COLO668 (cell line): ENCODE measurements around the gene EFHD2.
"Not testable (repeated sequence)": the region's sequence is repeated elsewhere in the genome, so short reads cannot be mapped to it uniquely, and the experiment has no call there.

Source experiments
- DNase-seq: peaks from one replicate; lab custom pipeline; 2025; ENCODE audit not compliant: unreplicated experiment; lab: John Stamatoyannopoulos, UW

Gene EFHD2

DNA sequence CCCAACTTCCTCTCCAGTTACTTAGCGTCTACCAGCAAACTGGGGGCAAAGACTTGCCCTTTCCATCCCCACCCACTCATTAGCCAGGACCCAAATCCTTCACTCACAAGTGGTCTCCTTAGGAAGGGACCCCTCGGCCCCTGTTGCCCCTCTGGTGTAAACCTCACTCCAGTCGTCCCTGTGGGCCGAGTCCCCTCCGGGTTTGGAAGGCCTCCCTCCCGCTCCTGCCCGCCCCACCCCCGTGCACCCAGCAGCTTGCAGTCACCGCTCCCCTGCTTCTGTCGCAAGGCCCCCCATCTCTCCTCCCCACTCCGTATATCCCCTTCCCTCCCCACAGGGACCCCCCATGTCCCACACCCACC is 1.2 kb downstream of the EFHD2 start:
- DNase-seq, result peak; percentile 41

- DNase-seq, result peak; percentile 64
These were observed 2.0 kb downstream of the EFHD2 start for GRCh38 chr1:15411593-15412137.

DNA sequence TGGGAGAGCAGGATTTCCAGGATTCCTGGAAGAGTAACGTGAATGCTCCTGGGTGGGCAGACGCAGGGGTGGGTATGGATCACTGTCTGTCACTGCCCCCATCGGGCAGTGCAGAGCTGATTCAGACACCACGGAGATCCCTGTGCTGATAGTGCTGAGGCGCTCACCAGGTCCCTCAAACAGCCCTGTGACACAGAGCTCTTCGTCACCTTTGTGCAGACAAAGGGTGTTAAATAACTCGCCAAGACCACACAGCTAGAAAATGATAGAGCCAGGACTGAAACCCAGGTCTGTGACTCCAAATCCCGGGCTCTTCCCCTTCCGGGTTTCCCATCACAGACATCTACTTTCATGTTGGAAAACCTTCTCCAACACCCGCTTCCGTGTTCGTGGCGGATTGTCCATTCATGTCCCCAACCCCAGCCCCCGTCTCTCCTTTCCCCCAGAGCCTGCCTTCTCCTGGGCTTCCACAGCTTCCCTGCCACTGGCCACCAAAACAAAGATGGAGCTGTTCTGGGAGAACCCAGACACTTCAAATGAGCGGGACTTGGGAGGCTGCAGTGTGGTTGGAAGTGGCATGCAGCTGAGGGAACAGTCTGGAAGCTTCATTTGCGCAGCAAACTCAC is 2.6 kb downstream of the EFHD2 start:
- no peak for DNase-seq

DNA sequence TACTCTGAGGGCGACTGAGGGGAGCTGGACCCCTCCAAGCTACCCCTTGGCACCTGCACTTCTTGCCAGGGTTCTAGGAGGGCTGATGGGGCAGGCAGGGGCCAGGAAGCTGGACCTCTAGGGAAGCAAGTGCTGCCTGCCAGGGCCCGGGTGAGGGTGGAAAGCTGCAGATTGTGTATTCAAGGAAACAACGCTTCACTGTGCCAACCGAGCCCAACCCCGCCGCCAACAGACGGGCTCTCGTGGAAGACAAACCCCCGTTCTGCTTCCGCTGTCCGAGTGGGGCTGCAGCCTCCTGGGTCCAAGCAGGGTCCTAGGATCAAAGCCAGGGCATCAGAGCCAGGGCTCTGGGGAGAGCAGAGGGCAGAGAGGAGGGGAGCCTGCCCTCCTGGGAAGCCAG is 3.2 kb downstream of the EFHD2 start:
- no peak for DNase-seq

- no peak for DNase-seq
These were observed 4.1 kb downstream of the EFHD2 start for GRCh38 chr1:15413563-15414444.

DNA sequence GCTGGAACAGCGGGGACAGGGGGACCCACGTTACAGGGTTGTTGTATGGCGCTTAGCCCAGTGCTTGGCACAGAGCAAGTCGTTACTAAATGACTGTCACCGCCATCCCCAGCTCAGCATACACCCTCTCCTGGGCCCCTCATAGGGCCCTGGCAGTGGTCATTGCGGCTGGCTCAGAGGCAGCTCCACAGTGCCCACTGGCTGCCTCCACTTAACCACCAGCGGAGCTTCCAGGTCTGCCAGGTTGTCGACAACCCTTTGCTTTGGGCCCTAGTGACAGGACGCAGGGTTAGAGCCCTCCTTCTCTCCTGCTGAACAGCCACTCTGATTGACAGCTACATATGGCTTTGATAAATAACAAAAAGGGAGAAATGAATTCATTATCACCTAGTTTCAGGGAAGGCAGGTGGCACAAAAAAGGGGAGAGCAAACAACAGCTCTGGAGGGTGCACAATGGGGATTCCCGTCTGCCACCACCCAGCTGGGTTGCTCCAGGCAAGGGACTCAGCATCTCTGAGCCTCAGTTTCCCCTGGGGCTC is 4.8 kb downstream of the EFHD2 start:
- DNase-seq, result peak; percentile 49

GRCh38 chr1:15417059-15417934 is 7.6 kb downstream of the EFHD2 start:
- no peak for DNase-seq

DNA sequence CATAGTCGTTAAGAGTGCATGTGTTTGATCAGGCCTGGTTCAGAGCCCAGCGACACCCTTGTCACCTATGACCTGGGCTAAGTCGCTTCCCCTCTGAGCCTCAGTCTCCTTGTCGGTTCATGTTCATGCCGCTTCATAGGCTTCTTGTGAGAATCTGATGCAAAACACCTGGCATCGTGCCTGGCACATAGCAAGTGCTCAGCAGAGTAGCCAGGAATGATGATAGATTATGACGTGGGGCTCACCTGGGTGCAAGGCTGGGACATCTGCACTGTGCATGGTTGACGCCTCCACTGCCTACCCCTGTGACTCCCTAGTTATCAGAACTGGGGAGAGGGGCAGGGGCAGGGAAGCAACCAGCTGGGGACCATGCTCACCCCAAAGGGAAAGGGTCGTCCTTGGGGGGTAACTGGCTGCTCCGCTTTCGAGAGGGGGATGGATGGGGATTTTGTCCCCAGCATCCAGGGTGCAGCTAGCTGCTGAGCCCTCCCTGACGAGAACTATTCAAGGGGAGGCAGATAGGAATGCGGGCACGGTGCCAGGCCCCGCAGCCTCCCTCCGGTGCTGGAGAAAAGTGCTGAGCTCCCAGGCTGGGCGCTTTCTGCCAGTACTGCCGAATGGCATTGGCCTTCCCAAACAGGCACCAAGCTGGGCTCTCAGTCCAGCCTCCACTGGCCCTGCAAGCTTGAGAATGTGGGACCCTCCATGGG is 9.3 kb downstream of the EFHD2 start:
- DNase-seq, result no peak

DNA sequence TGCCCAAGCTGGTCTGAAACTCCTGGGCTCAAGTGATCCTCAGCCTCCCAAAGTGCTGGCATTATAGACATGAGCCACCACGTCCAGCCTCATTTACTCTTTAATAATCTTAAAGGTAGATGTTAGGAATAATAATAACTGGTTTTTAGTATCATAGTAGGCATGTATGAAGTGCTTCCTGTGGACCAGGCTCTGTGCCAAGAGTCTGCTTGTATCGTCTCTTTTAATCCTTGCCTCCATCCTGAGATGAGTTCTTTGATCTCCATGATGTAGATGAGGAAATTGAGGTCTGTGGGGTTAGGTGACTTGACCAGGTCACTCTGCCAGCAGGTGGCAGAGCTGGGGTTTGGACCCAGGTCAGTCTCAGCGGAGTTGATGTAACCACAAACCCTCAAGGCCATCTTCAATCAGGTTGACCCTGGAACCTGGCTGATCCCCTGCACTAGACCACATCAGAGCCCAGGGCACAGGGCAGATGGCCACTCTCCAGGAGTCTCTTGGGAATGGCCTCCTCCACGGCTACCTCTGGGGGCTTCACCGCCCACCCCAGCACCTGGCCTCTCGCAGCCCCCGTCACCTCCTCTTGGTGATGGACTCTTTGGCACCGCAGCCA is 11.3 kb downstream of the EFHD2 start:
- DNase-seq, result no peak

DNA sequence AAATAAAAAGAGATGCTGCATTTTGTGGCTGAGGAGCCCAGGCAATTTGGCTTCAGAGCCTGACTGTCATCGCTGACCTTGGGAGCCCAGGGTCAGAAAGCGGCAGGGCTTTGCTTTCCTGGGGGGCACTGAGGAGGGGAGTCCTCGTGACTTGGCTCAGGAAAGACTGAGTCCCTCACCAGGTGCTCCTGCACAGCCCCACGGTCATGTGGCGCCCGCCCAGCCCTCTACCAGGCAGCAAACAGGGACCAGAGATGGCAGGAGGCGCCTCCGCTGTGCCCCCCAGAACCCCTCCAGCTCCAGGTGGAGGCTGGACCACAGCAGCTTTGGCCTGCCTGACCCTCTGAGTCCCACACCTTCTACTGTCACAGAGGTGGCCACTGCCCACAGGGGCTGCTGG is 13.2 kb downstream of the EFHD2 start:
- no peak for DNase-seq

DNA sequence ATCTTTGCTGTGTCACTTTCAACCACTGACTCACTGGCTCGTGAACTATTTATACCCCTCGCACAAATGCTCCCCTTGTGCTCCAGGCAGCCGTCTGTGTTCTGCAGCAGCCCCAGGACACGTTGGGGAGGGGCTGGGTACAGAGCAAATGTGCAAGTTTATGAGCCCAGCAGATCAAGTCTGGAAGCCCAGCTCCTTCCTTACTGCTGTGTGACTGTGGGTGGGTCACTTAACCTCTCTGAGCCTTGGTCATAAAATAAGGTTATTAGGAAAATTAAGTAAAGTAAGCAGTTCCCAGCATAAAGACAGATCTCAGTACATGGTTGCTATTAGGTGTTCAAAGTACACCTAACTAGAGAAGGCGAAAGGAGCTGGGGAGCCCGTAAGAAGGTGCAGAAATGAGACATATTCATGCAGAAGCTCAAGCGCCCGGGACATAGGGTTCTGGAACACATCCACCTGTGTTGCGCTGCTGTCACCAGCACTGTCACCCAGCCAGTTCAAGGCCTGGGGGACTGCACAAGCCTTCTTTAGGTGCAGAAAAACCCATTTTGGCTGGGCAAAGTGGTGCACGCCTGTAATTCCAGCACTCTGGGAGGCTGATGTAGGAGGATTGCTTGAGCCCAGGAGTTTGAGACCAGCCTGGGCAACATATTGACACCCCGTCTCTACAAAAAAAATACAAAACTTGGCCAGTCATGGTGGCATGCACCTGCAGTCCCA is 13.8 kb downstream of the EFHD2 start:
- DNase-seq, result no peak

- peak; percentile 99 for DNase-seq
These were observed 14.5 kb downstream of the EFHD2 start for GRCh38 chr1:15424146-15424667.

GRCh38 chr1:15424981-15425380 is 15.3 kb downstream of the EFHD2 start:
- DNase-seq, result no peak

- DNase-seq, result no peak
These were observed 15.8 kb downstream of the EFHD2 start for GRCh38 chr1:15425521-15425920.

GRCh38 chr1:15425958-15426357 is 16.3 kb downstream of the EFHD2 start:
- DNase-seq, result no peak

- peak; percentile 33 for DNase-seq
These were observed 17.0 kb downstream of the EFHD2 start for GRCh38 chr1:15426492-15427279.

- no peak for DNase-seq
These were observed 17.6 kb downstream of the EFHD2 start for GRCh38 chr1:15427280-15427666.

GRCh38 chr1:15428252-15428651 is 18.6 kb downstream of the EFHD2 start:
- DNase-seq, result not testable (repeated sequence)
